Memory B cell (primary cell): ENCODE measurements around the gene IRS2.
A peak's percentile ranks its signal among the peaks of the same experiment; 100 is the strongest.

Experiments used
- ATAC-seq: fragments of 150-1000 bp; cut with Tn5 transposase; 2 replicates; pipeline ENCODE4 v1.10.0; 2021; ENCODE audit warnings: low read depth, mild to moderate bottlenecking, moderate library complexity
- DNase-seq, 2 donors: peaks; one replicate each; pipeline ENCODE4 v3.0.0; 2022; ENCODE audit warnings: low spot score in 2 of 2
- H3K27ac Mint-ChIP-seq: one replicate; pipeline ENCODE4 v1.8.0; 2022; ENCODE audit warnings: mild to moderate bottlenecking, moderate library complexity, mixed read lengths
- H3K27me3 Mint-ChIP-seq: one replicate; pipeline ENCODE4 v1.8.0; 2022; ENCODE audit warnings: mixed read lengths
- H3K36me3 Mint-ChIP-seq: one replicate; pipeline ENCODE4 v1.8.0; 2022; ENCODE audit warnings: mild to moderate bottlenecking, mixed read lengths
- H3K4me1 Mint-ChIP-seq: one replicate; pipeline ENCODE4 v1.8.0; 2022; ENCODE audit warnings: mixed read lengths
- H3K4me3 Mint-ChIP-seq: one replicate; pipeline ENCODE4 v1.8.0; 2022; ENCODE audit warnings: mild to moderate bottlenecking, moderate library complexity, mixed read lengths
- H3K9me3 Mint-ChIP-seq: one replicate; pipeline ENCODE4 v1.8.0; 2022; ENCODE audit warnings: mixed read lengths

IRS2 gene

DNA sequence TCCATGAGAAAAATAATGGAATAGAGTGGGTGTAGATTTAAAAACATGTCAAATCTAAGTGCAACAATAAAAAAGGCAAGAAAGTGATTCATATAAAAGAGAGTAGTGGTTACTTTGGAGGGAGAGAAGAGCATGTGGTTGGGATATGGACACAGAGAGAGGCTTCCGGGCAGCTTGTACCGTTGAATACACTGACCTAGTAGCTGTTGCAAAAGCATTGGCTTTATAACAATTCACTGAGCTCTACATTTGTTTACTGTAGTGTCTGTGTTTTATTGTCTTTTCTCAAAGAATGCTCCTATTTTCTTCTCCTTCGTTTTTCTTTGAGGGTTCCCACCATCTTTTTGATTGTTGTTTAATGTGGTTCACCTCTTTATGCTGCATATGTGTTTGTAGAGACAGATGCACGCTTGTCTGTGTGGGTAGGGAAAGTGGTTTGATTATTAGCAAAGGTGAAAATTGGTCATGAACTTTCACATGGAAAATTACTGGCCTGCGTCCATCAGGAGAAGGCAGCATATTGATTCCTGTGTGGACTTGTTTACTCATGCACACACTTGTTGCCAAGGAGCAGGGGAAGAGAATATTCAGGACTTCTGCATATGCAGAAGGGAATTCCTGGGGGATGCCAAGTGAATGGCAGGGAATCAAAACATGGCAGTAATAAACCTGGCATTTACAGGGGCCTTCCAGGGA is 29.9 kb upstream of the IRS2 start:
- peaks cover 7% of the 10 kb centered on the region for H3K27me3 Mint-ChIP-seq

DNA sequence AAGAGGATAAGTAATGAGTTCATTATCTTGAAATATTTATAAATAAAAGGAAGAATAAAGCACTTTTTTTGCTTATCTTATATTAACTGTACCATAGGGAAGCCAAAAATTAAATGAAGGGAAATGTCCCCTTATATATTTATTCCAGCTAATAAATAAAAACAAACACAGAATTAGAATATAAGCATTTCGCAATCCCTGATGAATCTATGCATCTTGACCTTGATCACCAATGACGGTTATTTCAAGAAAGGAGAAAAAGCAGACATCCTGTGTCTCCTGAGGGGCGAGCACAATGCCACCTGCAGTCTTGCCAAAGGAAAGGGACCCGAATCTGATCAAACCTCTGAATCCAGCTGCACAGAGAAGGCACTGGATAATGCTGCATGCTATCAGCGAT is 29.3 kb upstream of the IRS2 start:
- Mint-ChIP-seq H3K27ac (no peak overlapping the region), H3K4me1 (no peaks in the 10 kb centered on the region), H3K4me3 (no peak overlapping the region), H3K36me3 (no peaks in the 10 kb centered on the region), H3K9me3 (no peaks in the 10 kb centered on the region), H3K27me3 (peaks cover 8% of the 10 kb centered on the region)
- DNase-seq (no peak), ATAC-seq (no peak)

More for the DNA sequence above, 29.9 kb upstream of the IRS2 start:
- H3K4me3 Mint-ChIP-seq, result no peak overlapping the region
- H3K4me1 Mint-ChIP-seq, result no peaks in the 10 kb centered on the region
- DNase-seq (no peak), ATAC-seq (no peak)
- no peaks in the 10 kb centered on the region for H3K36me3 Mint-ChIP-seq
- H3K27ac Mint-ChIP-seq, result no peak overlapping the region
- H3K9me3 Mint-ChIP-seq, result peaks cover 2% of the 10 kb centered on the region

DNA sequence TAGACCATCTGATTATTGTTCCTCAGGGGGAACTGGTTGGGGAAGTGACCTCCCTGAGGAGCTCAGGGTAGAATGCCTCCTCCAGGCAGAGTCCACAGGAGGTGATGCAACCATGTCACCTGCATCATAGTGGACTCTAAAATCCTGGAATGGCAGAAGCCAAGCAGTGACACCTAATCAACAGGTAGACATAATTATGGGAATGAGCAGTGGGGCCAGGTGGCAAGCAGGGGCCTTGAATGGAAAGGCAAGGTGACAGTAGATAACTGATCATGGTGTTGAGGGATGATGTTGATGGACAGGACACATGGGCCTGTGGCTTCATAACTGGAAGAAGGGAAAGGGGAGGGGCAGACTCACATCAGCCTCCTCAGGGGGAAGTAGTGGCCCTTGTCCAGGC is 27.3 kb upstream of the IRS2 start:
- Mint-ChIP-seq H3K27me3 (peaks cover 12% of the 10 kb centered on the region), H3K36me3 (no peaks in the 10 kb centered on the region), H3K27ac (no peak overlapping the region), H3K4me1 (no peaks in the 10 kb centered on the region), H3K4me3 (no peak overlapping the region), H3K9me3 (no peaks in the 10 kb centered on the region)
- ATAC-seq, result no peak
- DNase-seq, result no peak

DNA sequence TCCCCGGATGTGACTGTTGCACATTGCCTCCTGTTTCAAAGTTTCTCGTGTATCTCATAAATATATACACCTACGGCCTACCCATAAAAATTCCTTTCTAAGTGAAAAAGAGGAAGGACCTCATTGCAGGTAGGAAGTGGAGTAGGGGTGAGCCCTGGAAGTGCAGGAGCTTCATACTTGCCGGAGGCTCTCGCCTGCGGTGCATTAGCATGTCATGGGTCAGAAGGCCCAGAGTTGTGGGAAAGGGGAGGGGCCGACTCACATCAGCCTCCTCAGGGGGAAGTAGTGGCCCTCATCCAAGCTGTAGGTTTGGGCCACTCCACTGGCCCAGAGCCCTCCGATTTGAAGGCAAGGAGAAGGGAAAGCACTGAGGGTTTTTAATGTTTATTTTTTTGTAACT is 26.0 kb upstream of the IRS2 start:
- no peak overlapping the region for H3K4me3 Mint-ChIP-seq
- H3K27me3 Mint-ChIP-seq, result peaks cover 12% of the 10 kb centered on the region
- H3K9me3 Mint-ChIP-seq, result no peaks in the 10 kb centered on the region
- DNase-seq, result no peak
- H3K36me3 Mint-ChIP-seq, result no peaks in the 10 kb centered on the region
- H3K27ac Mint-ChIP-seq, result no peak overlapping the region
- H3K4me1 Mint-ChIP-seq, result no peaks in the 10 kb centered on the region
- no peak for ATAC-seq

DNA sequence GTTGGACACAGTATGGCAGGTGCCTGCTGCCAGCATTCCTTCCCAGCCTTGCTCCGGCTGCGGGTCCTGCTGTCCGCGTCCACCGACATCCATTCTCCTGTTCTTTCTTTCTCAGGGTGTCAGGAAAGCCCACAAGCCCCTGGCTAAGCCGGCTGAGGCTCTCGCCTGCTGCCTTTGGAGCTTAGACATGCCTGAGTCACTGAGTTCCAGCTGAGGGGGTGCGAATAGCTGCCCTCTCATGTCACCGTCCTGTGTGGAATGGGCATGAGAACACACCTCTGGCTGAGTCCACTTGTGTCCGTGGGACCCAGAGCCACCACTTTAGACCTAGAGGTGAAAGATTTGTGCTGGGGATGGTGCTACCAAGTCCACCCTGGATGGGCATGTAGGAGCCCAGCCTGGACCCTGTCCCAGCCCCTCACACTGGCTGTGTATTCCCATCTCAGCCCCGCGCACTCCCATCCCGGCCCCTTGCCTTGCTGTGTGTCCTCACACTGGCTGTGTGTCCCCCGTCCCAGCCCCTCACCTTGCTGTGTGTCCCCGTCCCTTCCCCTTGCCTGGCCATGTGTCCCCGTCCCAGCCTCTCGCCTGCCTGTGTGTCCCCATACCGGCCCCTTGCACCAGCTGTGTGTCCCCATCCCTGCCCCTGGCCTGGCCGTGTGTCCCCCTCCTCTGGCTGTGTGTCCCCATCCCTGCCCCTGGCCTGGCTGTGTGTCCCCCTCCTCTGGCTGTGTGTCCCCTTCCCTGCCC is 24.6 kb upstream of the IRS2 start:
- DNase-seq (no peak), ATAC-seq (no peak)
- H3K4me1 Mint-ChIP-seq, result no peaks in the 10 kb centered on the region
- H3K4me3 Mint-ChIP-seq, result no peak overlapping the region
- no peaks in the 10 kb centered on the region for H3K9me3 Mint-ChIP-seq
- H3K27ac Mint-ChIP-seq, result no peak overlapping the region
- no peaks in the 10 kb centered on the region for H3K36me3 Mint-ChIP-seq
- peaks cover 12% of the 10 kb centered on the region for H3K27me3 Mint-ChIP-seq

DNA sequence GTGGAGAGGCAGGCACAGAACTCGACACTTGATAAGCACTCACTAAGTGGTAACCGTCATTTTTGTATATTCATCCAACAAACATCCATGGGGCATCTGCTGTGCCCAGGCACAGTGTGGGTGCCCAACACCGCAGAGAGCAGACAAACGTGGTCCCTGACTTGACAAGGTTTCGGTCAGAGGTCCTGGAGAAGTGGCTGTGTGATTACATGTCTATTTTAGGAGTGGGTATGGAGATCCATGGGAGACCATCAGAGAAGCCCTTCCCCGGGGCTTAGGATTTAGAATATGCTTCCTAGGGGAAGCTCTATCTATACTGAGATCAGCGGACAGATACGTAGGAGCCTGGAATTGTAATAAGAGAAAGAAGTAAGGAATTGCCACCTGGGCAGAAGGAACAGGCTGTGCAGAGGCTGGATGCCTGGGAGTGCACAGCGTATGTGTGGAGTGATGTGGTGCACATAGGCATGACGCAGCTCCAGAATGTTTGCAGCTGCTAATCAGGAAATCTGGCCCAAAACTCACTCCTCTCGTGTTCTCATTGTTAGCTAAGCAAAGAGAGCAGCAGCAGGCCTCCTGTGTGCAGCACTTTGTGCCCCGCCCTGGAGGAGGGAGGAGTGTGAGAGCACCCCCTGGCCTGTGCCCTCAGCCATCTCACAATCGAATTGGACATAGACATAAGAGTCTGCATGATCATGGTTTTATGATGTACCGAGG is 23.0 kb upstream of the IRS2 start:
- DNase-seq (no peak), ATAC-seq (no peak)
- Mint-ChIP-seq H3K36me3 (no peaks in the 10 kb centered on the region), H3K4me3 (no peak overlapping the region), H3K9me3 (no peaks in the 10 kb centered on the region), H3K4me1 (no peaks in the 10 kb centered on the region), H3K27ac (no peak overlapping the region), H3K27me3 (peaks cover 16% of the 10 kb centered on the region)

DNA sequence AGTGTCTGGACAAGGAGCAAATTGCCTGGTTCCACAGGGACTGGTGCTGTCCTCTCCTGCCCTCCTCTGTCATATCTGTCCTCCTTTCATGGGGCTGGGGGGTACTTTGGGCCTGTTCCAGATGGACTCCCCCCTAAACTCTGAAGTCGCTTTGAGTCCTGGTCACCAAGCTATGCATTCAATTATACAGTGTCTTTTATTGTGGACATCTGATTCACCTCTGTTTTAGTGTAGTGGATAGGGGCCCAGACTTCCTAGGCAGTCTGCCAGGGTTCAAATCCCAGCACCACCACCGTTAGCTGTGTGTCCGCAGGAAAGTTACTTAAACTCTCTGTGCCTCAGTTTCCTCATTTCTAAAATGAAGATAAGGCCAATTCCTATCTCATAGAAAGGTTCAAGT is 21.0 kb upstream of the IRS2 start:
- no peak for DNase-seq
- Mint-ChIP-seq H3K27ac (no peak overlapping the region), H3K4me1 (no peaks in the 10 kb centered on the region), H3K27me3 (peaks cover 15% of the 10 kb centered on the region), H3K4me3 (no peak overlapping the region), H3K9me3 (no peaks in the 10 kb centered on the region), H3K36me3 (no peaks in the 10 kb centered on the region)
- no peak for ATAC-seq

DNA sequence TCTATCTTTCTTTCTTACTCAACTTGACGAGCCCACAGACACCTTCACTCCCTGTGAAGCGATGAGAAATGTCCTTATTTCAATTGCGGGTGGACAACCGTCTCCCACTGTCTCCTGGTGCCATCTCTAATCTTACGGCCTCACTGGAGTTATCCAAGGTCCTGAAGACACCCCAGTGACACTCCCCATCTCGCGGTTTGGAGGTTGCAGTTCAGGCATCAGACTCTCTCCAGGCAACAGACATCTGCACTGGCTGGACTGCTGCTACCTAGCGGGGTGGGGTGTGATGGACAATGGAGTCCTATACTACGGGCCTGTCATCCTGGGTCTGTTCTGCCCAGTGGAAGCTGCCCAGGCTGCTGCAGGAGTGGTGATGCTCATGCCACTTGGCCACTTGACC is 18.3 kb upstream of the IRS2 start:
- no peaks in the 10 kb centered on the region for H3K36me3 Mint-ChIP-seq

DNA sequence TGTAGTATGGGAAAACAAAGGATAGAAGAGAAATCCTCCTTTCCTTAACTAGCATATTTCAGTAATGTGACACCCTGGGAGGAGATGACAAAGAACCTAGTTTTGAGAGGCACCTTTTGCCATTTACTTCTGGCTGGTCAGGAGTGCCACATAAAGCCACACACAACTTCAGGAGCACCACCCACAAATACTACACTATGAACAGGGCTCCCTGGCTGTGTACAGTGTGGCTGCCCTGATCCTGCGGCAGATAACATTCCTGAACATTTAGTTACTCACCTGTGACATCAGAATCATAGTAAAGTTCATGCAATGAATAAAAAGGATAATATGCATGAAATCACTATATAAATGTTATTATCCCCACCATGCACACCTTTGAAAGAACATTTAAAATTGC is 17.4 kb upstream of the IRS2 start:
- Mint-ChIP-seq H3K9me3 (no peaks in the 10 kb centered on the region), H3K36me3 (no peaks in the 10 kb centered on the region), H3K27me3 (peaks cover 5% of the 10 kb centered on the region), H3K4me3 (no peak overlapping the region), H3K27ac (no peak overlapping the region), H3K4me1 (no peaks in the 10 kb centered on the region)
- DNase-seq, result no peak
- no peak for ATAC-seq

More for the DNA sequence above, 18.3 kb upstream of the IRS2 start:
- H3K27me3 Mint-ChIP-seq, result peaks cover 10% of the 10 kb centered on the region
- ATAC-seq, result no peak
- no peaks in the 10 kb centered on the region for H3K9me3 Mint-ChIP-seq
- H3K4me3 Mint-ChIP-seq, result no peak overlapping the region
- DNase-seq, result no peak
- no peak overlapping the region for H3K27ac Mint-ChIP-seq
- H3K4me1 Mint-ChIP-seq, result no peaks in the 10 kb centered on the region

DNA sequence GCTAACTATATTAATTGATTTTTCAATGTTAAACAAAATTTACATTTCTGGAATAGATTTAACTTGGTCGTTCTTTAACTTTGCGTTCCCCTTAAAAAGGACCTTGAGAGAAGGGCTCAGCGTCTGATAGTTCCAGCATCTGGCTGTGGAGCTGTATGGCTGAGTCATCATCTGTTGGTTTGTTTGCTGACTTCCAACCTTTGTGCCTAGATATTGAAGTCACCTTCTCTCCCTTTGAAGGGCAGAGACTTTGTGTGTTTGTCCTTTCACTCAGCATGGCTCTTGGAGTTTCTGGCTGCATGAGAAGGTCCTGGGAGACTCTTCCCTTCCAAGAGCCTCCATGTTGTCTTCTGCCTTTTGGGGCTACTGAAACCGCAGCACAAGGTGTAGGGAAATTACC is 16.6 kb upstream of the IRS2 start:
- H3K9me3 Mint-ChIP-seq, result no peaks in the 10 kb centered on the region
- no peaks in the 10 kb centered on the region for H3K4me1 Mint-ChIP-seq
- DNase-seq (no peak), ATAC-seq (no peak)
- H3K36me3 Mint-ChIP-seq, result no peaks in the 10 kb centered on the region
- peaks cover 6% of the 10 kb centered on the region for H3K27me3 Mint-ChIP-seq
- no peak overlapping the region for H3K4me3 Mint-ChIP-seq
- no peak overlapping the region for H3K27ac Mint-ChIP-seq

DNA sequence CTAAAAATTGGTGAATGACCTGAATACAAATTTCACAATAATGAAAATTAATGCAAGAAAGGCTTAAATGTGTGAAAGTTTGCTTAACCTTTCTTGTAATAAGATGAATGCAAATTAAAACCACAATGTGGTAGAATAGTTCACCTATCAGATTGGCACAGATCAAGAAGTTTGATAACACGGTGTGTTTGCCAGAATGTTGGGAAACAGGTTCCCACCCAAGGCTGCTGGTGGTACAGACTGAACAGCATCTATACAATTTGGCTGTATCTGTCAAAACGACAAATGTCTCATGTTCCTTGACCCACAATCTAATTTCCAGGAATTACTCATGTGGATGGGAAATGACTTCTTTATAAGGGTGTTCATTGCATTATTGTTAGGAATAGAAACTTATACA is 8.6 kb upstream of the IRS2 start:
- Mint-ChIP-seq H3K4me3 (no peak overlapping the region), H3K36me3 (no peaks in the 10 kb centered on the region), H3K27me3 (peaks cover 12% of the 10 kb centered on the region), H3K27ac (no peak overlapping the region), H3K9me3 (peaks cover 1% of the 10 kb centered on the region), H3K4me1 (peaks cover 3% of the 10 kb centered on the region)
- ATAC-seq, result no peak
- DNase-seq, result no peak

DNA sequence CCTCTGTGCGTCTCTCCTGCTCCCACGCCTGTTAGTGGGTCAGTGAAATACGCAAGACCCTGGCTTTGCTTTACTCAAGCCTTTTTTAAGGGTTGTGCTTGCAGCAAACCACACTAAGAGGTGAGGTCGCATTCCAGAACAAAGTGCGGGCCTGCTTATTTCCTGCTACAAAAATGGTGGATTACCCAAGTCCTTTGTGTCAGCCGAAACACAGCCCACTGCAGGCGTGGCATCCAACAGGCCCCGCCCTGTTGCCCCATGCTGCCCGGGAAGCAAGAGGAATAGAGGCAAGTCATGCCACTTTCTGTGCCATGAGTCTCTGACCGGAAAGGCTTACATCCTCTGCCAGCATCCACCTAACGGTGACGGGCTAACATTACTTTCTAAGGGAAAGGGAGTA is 7.7 kb upstream of the IRS2 start:
- no peak for DNase-seq
- Mint-ChIP-seq H3K4me1 (peaks cover 3% of the 10 kb centered on the region), H3K36me3 (no peaks in the 10 kb centered on the region), H3K27me3 (peaks cover 12% of the 10 kb centered on the region), H3K9me3 (peaks cover 1% of the 10 kb centered on the region), H3K4me3 (no peak overlapping the region), H3K27ac (no peak overlapping the region)
- ATAC-seq, result no peak

DNA sequence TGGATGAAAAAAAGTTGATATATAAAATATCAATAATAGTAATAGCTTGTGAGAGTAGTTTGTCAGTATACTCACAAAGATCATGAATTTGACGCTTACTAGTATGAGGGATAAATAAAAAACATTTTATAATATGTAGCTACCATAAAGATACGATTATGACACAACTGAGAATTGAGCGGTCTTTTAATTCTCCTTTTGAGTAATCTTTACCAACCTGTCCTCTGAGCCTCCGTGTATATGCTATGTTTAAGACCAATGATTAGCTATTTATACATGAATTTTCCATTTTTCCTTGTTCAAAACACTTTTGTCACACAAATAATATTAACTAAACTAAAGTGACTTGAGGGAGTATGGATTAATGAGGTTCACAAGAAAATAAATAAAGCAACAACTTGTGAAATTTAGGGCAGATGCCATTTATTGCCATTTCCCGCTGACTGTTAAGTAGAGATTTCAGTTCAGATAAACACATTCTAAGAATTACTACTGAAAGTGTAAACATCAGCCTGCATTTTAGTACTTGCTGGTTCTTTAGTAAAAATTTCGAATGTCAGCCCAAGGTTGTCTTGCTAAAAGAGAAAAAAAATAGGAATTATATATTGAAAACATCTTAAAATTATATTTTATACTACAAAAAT is 6.2 kb upstream of the IRS2 start:
- Mint-ChIP-seq H3K27ac (no peak overlapping the region), H3K4me1 (peaks cover 3% of the 10 kb centered on the region), H3K4me3 (no peak overlapping the region), H3K27me3 (peaks cover 13% of the 10 kb centered on the region), H3K36me3 (no peaks in the 10 kb centered on the region), H3K9me3 (peaks cover 1% of the 10 kb centered on the region)
- no peak for DNase-seq
- ATAC-seq, result no peak

DNA sequence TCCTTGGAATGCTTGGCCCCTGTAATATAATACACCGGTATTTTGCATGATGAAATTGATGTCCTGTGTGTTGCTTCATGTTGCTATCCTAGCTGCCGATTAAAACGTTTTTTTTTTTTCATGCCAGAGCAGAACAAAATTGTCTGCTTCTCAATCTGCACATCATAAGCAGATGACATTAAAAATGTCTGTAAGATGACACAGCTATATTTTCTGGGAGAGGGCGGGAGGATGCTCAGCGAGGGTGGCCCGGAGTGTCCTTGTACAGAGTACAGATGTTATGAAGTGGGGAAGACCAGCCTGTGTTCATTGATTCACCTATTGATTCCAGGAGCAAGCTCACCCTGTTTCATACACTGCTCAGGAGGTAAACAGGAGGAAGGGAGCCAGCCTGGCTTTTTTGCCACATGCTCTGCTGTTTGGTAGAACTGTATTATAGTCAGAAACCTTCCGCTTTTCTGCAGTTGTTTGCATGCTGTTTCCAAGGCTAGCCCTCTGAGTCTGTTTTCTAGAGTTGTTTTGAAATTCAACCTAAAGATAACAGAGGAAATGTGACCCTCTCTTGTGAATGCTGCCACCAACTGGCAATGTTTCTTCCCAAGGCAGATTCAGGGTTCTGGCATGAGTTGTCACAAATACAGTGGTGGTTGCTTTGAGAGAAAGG is 4.7 kb upstream of the IRS2 start:
- DNase-seq (no peak), ATAC-seq (peak; percentile 7)
- Mint-ChIP-seq H3K36me3 (no peaks in the 10 kb centered on the region), H3K4me1 (peaks cover 3% of the 10 kb centered on the region), H3K4me3 (no peak overlapping the region), H3K27ac (no peak overlapping the region), H3K27me3 (peaks cover 7% of the 10 kb centered on the region), H3K9me3 (no peaks in the 10 kb centered on the region)
